HUES64 (cell line): ENCODE results near the gene SIGLEC6.

Experiments
- H3K27ac ChIP-seq: 2 replicates; pipeline ENCODE4 v1.7.0; 2013; ENCODE audit warnings: low read depth, low read length, inconsistent platforms
- H3K27me3 ChIP-seq: 2 replicates; pipeline ENCODE4 v1.6.1; 2013; ENCODE audit warnings: mild to moderate bottlenecking, low read length; ENCODE audit not compliant: insufficient read depth
- H3K36me3 ChIP-seq: 2 replicates; pipeline ENCODE4 v1.6.1; 2013; ENCODE audit warnings: mild to moderate bottlenecking, low read length; ENCODE audit not compliant: insufficient read depth
- H3K4me1 ChIP-seq: 2 replicates; pipeline ENCODE4 v1.6.1; 2013; ENCODE audit warnings: mild to moderate bottlenecking, low read length, moderate library complexity; ENCODE audit not compliant: insufficient read depth
- H3K4me3 ChIP-seq: 2 replicates; pipeline ENCODE4 v1.5.1; 2013; ENCODE audit warnings: mild to moderate bottlenecking, low read length, moderate library complexity
- H3K9ac ChIP-seq: 2 replicates; pipeline ENCODE4 v1.6.1; 2013; ENCODE audit warnings: mild to moderate bottlenecking, low read depth, low read length
- H3K9me3 ChIP-seq: 2 replicates; pipeline ENCODE4 v1.6.1; 2013; ENCODE audit warnings: low read depth, low read length; ENCODE audit not compliant: insufficient read depth
- WGBS: fragments of 150-250, 120-280 bp; methylation state at CpG from one replicate; pipeline ENCODE4 v1.1.7; 2013; ENCODE audit warnings: missing lambda C conversion rate; 5-methylcytosine and 5-hydroxymethylcytosine counted together

Gene SIGLEC6

DNA sequence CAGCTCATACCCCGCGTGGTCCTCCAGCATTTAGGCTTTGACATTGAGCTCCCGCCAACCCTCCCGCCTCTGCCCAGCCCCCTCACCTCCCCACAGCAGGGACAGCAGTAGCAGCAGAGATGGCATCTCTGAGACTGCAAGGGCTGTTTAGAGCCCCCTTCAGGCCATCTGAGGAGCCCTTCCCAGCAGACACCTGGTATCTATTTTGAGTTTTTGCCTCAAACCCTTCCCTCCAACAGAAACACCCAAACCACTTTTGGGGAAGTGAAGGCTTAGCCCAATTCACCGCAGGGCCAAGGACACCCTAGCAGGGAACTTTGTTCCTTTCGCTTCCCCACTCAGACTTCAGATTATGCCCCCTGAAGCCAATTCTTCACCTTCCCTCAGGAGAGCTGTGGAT is 33.3 kb upstream of the SIGLEC6 start:
- Histone ChIP-seq H3K27ac (no peak overlapping the region), H3K9ac (no peak overlapping the region), H3K4me1 (no peaks in the 10 kb centered on the region), H3K36me3 (no peaks in the 10 kb centered on the region), H3K4me3 (no peak overlapping the region), H3K9me3 (no peaks in the 10 kb centered on the region), H3K27me3 (peaks cover 55% of the 10 kb centered on the region)
- WGBS, result 38% methylated on average over 6 of the region's 6 CpGs

DNA sequence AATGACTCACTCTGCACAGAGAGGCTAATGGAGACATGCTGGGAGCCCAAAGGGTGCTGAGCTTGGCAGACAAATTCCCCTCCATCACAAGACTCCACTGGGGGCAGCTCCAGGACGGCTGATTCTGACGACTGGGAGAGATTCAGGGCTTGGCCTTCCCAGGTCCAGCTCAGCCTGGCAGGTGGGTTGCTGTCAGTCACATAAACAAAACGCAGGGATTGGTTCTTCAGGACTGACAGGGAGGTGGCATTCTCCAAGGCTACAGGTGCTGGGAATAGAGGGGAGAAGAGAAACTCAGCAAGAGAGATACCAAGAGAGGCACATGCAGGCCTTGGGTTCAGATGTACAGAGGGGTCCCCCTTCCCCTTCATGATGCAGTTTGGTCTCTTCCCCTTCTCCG is 28.9 kb upstream of the SIGLEC6 start:
- Histone ChIP-seq H3K27me3 (peaks cover 38% of the 10 kb centered on the region), H3K4me3 (no peak overlapping the region), H3K4me1 (no peaks in the 10 kb centered on the region), H3K36me3 (no peaks in the 10 kb centered on the region), H3K9ac (no peak overlapping the region), H3K9me3 (no peaks in the 10 kb centered on the region), H3K27ac (no peak overlapping the region)
- 30% methylated on average over 4 of the region's 4 CpGs for WGBS

DNA sequence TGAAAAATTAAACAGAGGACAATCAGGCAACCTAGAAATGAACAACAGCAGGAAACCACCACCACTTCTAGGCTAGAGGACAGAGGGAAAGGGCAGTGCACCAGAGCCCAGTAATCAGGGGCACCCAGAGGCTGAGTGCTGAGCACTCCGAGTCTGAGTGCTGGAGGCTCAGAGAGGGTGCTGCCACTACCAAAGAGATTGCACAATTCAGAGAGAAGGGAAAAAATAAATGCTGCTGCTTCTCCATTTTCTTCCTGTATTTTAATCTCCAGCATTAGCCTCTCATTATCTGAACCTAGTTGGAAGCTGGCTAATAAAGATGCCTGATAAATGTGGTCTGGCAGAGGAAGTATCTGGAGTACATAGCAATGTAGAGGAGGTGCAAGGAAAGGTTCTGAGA is 27.8 kb upstream of the SIGLEC6 start:
- Histone ChIP-seq H3K9ac (no peak overlapping the region), H3K4me3 (no peak overlapping the region), H3K36me3 (no peaks in the 10 kb centered on the region), H3K9me3 (no peaks in the 10 kb centered on the region), H3K27ac (no peak overlapping the region), H3K4me1 (no peaks in the 10 kb centered on the region), H3K27me3 (peaks cover 35% of the 10 kb centered on the region)
- WGBS, result 82% methylated on average over 1 of the region's 1 CpG

DNA sequence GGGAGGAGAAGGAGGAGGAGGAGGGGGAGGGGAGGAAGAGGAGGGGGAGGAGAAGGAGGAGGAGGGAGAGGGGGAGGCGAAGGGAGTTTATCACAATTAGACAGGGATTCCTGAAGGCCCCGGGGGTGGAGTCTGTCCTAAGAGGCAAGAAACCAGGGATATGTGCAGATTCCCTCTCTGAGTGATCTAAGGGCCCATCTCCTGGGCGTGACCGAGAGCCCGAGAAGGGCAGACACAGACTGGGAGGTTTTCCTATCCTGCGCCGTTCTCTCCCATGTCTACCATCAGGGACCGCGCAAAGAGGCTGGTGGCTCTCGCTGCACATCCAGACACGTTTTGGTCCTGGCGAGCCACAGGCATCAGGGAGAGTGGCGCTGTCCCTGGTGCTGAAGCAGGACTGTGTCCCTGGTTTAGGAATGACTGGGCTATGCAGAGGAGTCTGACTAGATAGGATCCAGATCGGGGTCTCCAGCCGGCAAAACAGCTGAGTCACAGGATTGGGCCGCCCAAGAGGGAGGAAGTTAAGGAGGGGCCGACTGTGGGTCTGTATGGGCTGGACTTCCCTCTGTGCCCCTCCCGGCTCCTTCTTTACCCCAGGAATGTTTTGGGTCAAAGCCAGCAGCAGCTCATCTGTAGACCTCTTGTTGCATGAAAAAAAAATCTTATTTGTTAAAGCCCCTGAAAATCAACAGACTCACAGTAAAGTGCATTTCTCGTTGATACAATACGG is 21.7 kb upstream of the SIGLEC6 start:
- no peaks in the 10 kb centered on the region for H3K9me3 ChIP-seq
- WGBS, result 14% methylated on average over 20 of the region's 20 CpGs
- peak overlapping the region; percentile 42 for H3K4me3 ChIP-seq
- peaks cover 22% of the 10 kb centered on the region for H3K27me3 ChIP-seq
- H3K36me3 ChIP-seq, result no peaks in the 10 kb centered on the region
- H3K27ac ChIP-seq, result no peak overlapping the region
- 0 out of 2 replicates have a peak, but pooled peaks cover 5% of the 10 kb centered on the region for H3K4me1 ChIP-seq
- H3K9ac ChIP-seq, result no peak overlapping the region

DNA sequence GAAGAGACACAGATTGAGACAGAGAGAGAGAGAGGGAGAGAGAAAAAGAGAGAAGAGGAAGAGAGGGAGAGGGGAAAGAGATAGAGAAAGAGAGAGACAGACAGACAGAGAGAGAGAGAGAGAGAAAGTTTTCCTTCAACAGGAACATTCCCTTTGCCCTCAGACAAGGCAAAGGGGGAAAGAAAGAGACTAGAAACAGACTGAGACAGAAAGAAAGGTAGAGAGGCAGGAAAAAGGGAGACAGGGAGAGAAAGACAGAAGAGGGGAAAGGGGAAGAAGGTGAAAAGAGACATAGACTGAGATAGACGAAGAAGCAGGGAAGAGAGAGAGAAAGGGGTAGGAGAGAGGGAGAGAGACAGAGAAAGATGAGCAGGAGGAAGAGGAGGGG is 21.1 kb upstream of the SIGLEC6 start:
- no peak overlapping the region for H3K9ac ChIP-seq
- 42% methylated on average over 1 of the region's 1 CpG for WGBS
- H3K27ac ChIP-seq, result no peak overlapping the region
- 0 out of 2 replicates have a peak, but pooled peaks cover 5% of the 10 kb centered on the region for H3K4me1 ChIP-seq
- no peaks in the 10 kb centered on the region for H3K36me3 ChIP-seq
- H3K4me3 ChIP-seq, result no peak overlapping the region
- no peaks in the 10 kb centered on the region for H3K9me3 ChIP-seq
- peaks cover 21% of the 10 kb centered on the region for H3K27me3 ChIP-seq

DNA sequence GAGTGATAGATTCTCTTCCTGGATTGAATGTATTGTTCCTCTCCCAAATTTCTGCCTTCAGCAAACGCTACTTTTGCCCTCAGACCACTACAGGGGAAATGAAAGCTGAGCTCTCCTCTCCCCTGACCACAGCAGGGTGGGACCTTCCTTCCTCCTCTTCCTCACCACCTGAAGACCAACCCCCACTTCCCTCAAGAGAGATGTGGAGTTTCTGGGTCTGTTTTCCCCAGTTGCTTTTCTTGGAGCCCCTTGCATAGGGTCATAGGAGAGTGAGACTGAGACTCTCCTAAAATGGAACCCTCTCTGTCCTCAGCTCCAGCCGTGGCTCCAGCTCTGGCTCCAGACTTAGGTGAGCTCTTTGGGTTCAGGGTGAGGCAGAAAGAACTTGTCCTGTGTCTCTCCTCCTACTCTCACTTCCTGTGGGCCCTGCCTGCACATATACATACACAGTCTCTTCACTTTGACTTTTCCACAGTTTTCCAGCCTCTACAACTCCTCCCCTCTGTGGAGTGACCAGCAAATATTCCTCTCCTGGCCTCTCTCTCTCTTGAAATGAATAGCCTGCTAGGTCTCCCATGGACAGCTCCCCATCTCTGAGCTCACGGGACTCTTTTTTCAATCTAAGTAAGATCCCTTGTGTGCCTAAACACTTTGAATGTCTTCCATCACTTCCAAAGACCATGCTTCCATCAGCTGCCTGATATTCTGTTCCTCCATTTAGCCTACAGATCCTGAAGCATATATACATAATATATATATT is 20.4 kb upstream of the SIGLEC6 start:
- H3K27me3 ChIP-seq, result peaks cover 14% of the 10 kb centered on the region
- H3K27ac ChIP-seq, result no peak overlapping the region
- no peaks in the 10 kb centered on the region for H3K36me3 ChIP-seq
- H3K9me3 ChIP-seq, result no peaks in the 10 kb centered on the region
- no peak overlapping the region for H3K4me3 ChIP-seq
- H3K9ac ChIP-seq, result no peak overlapping the region
- WGBS, result 55% methylated on average over 3 of the region's 3 CpGs
- 0 out of 2 replicates have a peak, but pooled peaks cover 5% of the 10 kb centered on the region for H3K4me1 ChIP-seq

DNA sequence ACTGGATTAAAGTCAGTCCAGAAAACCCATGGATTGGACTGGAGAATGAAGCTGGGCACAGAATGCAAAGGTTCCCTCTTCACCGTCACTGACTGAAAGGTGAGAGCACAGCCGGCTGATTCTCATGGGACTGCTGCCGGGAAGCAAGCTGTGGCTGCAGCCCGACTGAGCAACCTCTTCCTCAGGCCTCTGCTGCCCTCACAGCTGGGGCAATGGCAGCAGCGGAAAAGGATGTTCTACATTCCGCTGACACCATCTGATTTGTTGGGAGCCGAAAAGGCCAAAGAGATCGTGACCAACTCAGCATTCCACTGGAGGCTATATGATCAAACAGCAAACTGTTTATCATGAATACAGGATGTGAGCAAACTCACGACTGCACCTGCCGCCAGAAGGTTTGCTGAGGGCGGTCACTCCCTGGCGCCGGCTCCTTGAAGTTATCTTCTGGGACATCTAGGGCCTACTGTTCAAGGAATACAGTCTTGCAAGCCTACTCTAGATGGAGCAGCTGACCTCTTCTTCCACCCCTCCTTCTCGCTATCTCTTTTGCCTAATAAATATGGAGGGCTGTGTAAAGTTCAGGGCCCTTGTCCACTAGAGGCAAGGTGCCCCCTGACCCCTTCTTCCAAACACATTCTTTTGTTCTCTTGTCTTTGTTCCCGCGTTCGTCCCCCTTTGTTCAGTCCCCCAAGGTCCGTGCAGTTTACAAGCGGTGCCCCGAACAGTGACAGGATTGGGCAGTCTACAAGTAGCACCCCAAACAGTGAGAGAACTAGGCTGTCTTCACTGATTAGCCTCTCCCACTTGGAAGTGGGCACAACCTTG is 19.6 kb upstream of the SIGLEC6 start:
- no peaks in the 10 kb centered on the region for H3K9me3 ChIP-seq
- 82% methylated on average over 20 of the region's 20 CpGs for WGBS
- no peak overlapping the region for H3K27ac ChIP-seq
- no peak overlapping the region for H3K4me3 ChIP-seq
- 0 out of 2 replicates have a peak, but pooled peaks cover 5% of the 10 kb centered on the region for H3K4me1 ChIP-seq
- H3K27me3 ChIP-seq, result peaks cover 9% of the 10 kb centered on the region
- no peak overlapping the region for H3K9ac ChIP-seq
- no peaks in the 10 kb centered on the region for H3K36me3 ChIP-seq

DNA sequence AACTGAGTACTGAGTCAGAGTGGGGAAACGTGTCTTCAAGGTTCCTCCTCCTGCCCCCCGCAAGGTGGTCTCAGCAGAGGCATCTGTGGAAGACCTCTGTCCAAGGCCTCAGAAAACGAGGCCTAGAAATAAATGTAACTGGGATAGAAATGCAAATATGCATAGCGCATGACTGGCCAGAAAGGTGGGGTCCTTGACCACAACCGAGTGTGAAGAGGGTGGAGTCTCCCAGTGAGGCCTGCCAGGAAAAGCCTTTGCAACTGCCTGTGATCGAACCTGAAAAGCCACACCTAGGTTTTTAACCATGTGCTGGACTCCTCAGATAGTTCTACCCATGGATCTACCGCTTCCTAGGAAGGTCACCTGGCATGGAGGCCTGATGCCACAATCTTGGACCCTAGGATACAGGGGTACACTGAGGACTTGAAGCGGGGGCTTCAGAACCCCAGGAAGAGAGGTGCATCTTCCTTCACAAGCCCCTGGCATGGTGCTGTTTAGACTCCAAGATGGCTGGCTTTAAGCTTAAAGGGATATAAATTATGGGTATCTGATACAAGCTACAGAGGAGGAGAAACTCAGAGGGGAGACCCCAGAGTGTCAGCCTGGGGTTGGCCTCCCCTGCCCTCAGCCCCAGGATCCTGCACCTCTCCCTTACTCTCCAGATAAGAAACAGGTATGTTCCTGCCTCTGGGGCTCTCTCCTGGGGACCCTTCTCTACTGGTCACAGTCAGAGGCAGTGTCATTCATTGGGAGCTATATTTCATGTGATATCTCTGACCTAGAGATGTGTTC is 18.3 kb upstream of the SIGLEC6 start:
- Histone ChIP-seq H3K36me3 (no peaks in the 10 kb centered on the region), H3K4me3 (no peak overlapping the region), H3K27ac (no peak overlapping the region), H3K4me1 (0 out of 2 replicates have a peak, but pooled peaks cover 5% of the 10 kb centered on the region), H3K9me3 (no peaks in the 10 kb centered on the region), H3K9ac (no peak overlapping the region), H3K27me3 (peaks cover 9% of the 10 kb centered on the region)
- 71% methylated on average over 8 of the region's 8 CpGs for WGBS

DNA sequence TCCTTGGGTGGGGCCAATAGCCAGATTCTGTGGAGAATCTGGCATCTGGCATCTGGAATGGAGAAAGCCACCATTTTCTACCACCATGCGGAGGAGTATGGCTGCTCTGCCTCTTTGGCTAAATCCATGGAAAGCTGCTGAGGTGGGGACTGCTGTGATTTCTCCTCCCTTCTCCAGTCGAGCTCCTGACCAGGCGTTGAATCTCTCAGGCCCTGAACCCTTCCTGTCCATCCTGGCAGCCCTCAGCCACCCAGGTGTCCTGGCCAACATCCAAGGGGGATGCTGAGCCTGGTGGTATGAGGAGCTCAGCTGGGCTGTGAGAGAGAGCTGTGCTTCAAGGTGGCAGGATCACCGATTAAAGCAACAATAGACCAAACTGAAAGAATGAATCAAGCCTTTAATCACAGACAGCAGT is 17.4 kb upstream of the SIGLEC6 start:
- WGBS, result 85% methylated on average over 4 of the region's 4 CpGs
- Histone ChIP-seq H3K9ac (no peak overlapping the region), H3K27me3 (peaks cover 9% of the 10 kb centered on the region), H3K9me3 (no peaks in the 10 kb centered on the region), H3K4me3 (no peak overlapping the region), H3K36me3 (no peaks in the 10 kb centered on the region), H3K4me1 (0 out of 2 replicates have a peak, but pooled peaks cover 5% of the 10 kb centered on the region), H3K27ac (no peak overlapping the region)

DNA sequence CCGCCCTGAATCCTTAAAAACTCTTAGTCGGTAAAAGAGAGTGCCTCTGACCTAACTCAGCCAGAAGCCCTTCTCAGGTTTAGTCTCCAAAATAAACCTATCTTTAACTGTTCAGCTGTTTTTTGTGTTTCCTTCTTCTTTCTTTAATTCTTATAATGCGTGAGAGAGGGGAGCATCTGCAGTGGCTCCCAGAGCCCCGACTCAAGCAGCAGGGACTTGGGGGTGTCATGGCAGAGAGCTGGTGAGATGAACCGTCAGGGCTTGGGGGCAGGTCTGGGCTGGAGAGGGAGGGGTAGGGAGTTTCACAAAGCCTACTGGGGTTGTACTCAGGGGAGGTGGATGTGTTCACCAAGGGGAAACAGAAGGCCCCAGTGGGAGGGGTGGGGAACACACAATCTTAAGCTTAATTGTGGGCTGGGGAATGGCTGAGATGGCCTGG is 16.8 kb upstream of the SIGLEC6 start:
- Histone ChIP-seq H3K36me3 (no peaks in the 10 kb centered on the region), H3K27ac (no peak overlapping the region), H3K4me3 (no peak overlapping the region), H3K9me3 (no peaks in the 10 kb centered on the region), H3K27me3 (peaks cover 9% of the 10 kb centered on the region), H3K9ac (no peak overlapping the region), H3K4me1 (no peaks in the 10 kb centered on the region)
- WGBS, result 76% methylated on average over 5 of the region's 5 CpGs
